Loucy (cell line): ENCODE measurements around the gene TNFRSF13B.

Experiments
- CTCF ChIP-seq: fragments of 200-600 bp; sonication (generic); conservative IDR thresholded peaks from 2 replicates; pipeline ENCODE4 v1.5.1; 2014; ENCODE audit warnings: mild to moderate bottlenecking, antibody characterized with exemption, low read length
- EZH2phosphoT487 ChIP-seq: fragments of 200-600 bp; IDR thresholded peaks from 2 replicates; pipeline ENCODE4 v1.6.1; 2018; ENCODE audit warnings: antibody characterized with exemption, mild to moderate bottlenecking, moderate library complexity, borderline replicate concordance

DNA sequence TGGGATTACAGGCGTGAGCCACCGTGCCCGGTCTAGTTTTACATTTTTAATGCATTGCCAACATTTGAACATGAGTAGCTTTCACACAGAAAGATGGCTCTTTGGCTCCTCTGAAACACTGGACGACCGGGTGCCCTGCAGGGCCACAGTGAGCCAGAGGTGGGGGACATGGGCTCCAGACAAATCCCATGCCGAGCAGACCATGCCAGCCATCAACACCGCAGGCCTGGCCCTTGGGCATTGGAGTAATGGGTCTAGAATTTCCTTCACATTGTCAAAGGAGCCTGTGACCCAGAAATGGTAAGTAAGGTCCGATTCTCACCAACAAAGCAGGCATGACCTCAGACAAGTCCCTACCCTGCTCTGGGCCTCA is 48.9 kb upstream of the TNFRSF13B start:
- TF ChIP-seq CTCF: no peak
- TF ChIP-seq EZH2phosphoT487: no peak
